ENCODE measurements around the gene PTGDR.

Gene PTGDR

GRCh38 chr14:52313462-52313861, 46.0 kb downstream of the PTGDR start:
- no peak for DNase-seq

- DNase-seq, result peak; percentile 85
Observed at GRCh38 chr14:52313903-52314594, 46.6 kb downstream of the PTGDR start, which contains the start of gene PTGER2. Gene PTGER2, plus strand, starts transcription at chr14:52314312. Its CDS starts 237 bp downstream, at chr14:52314549.

GRCh38 chr14:52314595-52315354, 47.3 kb downstream of the PTGDR start:
- no peak for DNase-seq

- no peak for DNase-seq
Observed at GRCh38 chr14:52315355-52315718, 47.8 kb downstream of the PTGDR start.

GRCh38 chr14:52318062-52318461, 50.6 kb downstream of the PTGDR start:
- no peak for DNase-seq

GRCh38 chr14:52318826-52319645, 51.5 kb downstream of the PTGDR start:
- DNase-seq, result no peak

- DNase-seq, result no peak
Observed at GRCh38 chr14:52319919-52320318, 52.4 kb downstream of the PTGDR start.

GRCh38 chr14:52325126-52325525, 57.6 kb downstream of the PTGDR start:
- DNase-seq, result no peak

- no peak for DNase-seq
Observed at GRCh38 chr14:52325630-52326029, 58.1 kb downstream of the PTGDR start.

Measured in fibroblast of skin of back (primary cell).